OCI-LY3 (cell line): ENCODE results near the gene ZNF740.

Source experiments
- H2AFZ ChIP-seq: fragments of 200-600, 300-600 bp; shearing (Covaris generic); 2 replicates; pipeline ENCODE4 v1.6.0; 2014; ENCODE audit warnings: antibody characterized with exemption, low read depth, low read length
- H3K27ac ChIP-seq: fragments of 200-600, 300-600 bp; sonication (generic); 2 replicates; pipeline ENCODE4 v1.5.1; 2014; ENCODE audit warnings: mild to moderate bottlenecking, low read length, moderate library complexity, mixed read lengths
- H3K27me3 ChIP-seq: fragments of 200-600, 300-600 bp; sonication (generic); 2 replicates; pipeline ENCODE4 v1.6.1; 2014; ENCODE audit warnings: low read depth, low read length, mixed read lengths
- H3K36me3 ChIP-seq: fragments of 200-600, 300-600 bp; sonication (generic); replicated peaks from 2 replicates; pipeline ENCODE3; 2014; ENCODE audit warnings: low read depth, low read length, mixed read lengths
- H3K4me1 ChIP-seq: fragments of 300-600, 200-600 bp; sonication (generic); 2 replicates; pipeline ENCODE4 v1.6.1; 2014; ENCODE audit warnings: low read length, mixed read lengths
- H3K4me2 ChIP-seq: fragments of 200-600, 300-600 bp; sonication (generic); 2 replicates; pipeline ENCODE4 v1.6.1; 2014; ENCODE audit warnings: low read length, mixed read lengths
- H3K4me3 ChIP-seq: fragments of 300-600, 200-600 bp; sonication (generic); 2 replicates; pipeline ENCODE4 v1.5.1; 2014; ENCODE audit warnings: antibody characterized with exemption, mild to moderate bottlenecking, low read length, moderate library complexity
- H3K79me2 ChIP-seq: fragments of 300-600, 200-600 bp; shearing (Covaris generic); 2 replicates; pipeline ENCODE4 v1.6.1; 2014; ENCODE audit warnings: mild to moderate bottlenecking, low read length, mixed read lengths
- H3K9ac ChIP-seq: fragments of 300-600, 200-600 bp; shearing (Covaris generic); 2 replicates; pipeline ENCODE4 v1.6.0; 2014; ENCODE audit warnings: mild to moderate bottlenecking, low read length, moderate library complexity
- H3K9me3 ChIP-seq: fragments of 200-600, 300-600 bp; shearing (Covaris generic); 2 replicates; pipeline ENCODE4 v1.6.1; 2014; ENCODE audit warnings: low read length, mixed read lengths; ENCODE audit not compliant: insufficient read depth
- H4K20me1 ChIP-seq: fragments of 200-600, 300-600 bp; sonication (generic); 2 replicates; pipeline ENCODE4 v1.6.1; 2016; ENCODE audit warnings: low read length, mixed read lengths; ENCODE audit not compliant: insufficient read depth
- EZH2phosphoT487 ChIP-seq: fragments of 200-600 bp; shearing (Covaris generic); IDR thresholded peaks from 2 replicates; pipeline ENCODE4 v1.6.1; 2018; ENCODE audit warnings: antibody characterized with exemption, mixed run types, low read depth
- TF ChIP-seq, protein P1 (sequence below): fragments of 200-600, 300-600 bp; sonication (generic); IDR thresholded peaks from 2 replicates; pipeline ENCODE4 v1.5.1; 2014; ENCODE audit warnings: antibody characterized with exemption, low read length, low read depth

Gene ZNF740

DNA sequence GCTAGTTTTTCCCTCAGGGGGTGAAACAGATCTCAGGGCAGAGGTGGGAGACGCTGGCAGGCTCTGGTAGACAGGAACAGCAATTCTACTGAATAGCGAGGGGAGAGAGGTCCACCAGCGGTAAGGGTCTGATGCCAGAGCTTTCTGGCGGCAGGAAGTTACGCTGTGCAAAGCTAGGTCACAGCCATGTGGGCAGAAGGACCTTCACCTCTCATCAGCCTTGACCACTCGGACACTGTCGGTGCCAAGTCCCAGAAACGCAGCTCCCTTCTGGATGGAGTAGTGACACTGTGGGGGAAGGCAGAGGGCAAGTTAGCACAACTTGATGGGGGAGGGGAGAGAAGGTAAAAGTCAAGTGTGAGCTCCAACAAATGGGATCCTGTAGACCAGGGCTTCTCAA, 10.3 kb upstream of the ZNF740 start:
- no peaks in the 10 kb centered on the region for H3K9me3 ChIP-seq
- H3K4me3 ChIP-seq: no peak overlapping the region
- H3K27me3 ChIP-seq: no peaks in the 10 kb centered on the region
- no peaks in the 10 kb centered on the region for H3K36me3 ChIP-seq
- peaks cover 2% of the 10 kb centered on the region for H3K4me1 ChIP-seq
- no peak overlapping the region for H3K9ac ChIP-seq
- no peak overlapping the region for H2AFZ ChIP-seq
- no peaks in the 10 kb centered on the region for H3K79me2 ChIP-seq
- no peaks in the 10 kb centered on the region for H4K20me1 ChIP-seq
- no peak overlapping the region for H3K27ac ChIP-seq
- TF ChIP-seq EZH2phosphoT487: no peak
- TF ChIP-seq, protein P1, sequence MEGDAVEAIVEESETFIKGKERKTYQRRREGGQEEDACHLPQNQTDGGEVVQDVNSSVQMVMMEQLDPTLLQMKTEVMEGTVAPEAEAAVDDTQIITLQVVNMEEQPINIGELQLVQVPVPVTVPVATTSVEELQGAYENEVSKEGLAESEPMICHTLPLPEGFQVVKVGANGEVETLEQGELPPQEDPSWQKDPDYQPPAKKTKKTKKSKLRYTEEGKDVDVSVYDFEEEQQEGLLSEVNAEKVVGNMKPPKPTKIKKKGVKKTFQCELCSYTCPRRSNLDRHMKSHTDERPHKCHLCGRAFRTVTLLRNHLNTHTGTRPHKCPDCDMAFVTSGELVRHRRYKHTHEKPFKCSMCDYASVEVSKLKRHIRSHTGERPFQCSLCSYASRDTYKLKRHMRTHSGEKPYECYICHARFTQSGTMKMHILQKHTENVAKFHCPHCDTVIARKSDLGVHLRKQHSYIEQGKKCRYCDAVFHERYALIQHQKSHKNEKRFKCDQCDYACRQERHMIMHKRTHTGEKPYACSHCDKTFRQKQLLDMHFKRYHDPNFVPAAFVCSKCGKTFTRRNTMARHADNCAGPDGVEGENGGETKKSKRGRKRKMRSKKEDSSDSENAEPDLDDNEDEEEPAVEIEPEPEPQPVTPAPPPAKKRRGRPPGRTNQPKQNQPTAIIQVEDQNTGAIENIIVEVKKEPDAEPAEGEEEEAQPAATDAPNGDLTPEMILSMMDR: no peak
- H3K4me2 ChIP-seq: no peak overlapping the region

DNA sequence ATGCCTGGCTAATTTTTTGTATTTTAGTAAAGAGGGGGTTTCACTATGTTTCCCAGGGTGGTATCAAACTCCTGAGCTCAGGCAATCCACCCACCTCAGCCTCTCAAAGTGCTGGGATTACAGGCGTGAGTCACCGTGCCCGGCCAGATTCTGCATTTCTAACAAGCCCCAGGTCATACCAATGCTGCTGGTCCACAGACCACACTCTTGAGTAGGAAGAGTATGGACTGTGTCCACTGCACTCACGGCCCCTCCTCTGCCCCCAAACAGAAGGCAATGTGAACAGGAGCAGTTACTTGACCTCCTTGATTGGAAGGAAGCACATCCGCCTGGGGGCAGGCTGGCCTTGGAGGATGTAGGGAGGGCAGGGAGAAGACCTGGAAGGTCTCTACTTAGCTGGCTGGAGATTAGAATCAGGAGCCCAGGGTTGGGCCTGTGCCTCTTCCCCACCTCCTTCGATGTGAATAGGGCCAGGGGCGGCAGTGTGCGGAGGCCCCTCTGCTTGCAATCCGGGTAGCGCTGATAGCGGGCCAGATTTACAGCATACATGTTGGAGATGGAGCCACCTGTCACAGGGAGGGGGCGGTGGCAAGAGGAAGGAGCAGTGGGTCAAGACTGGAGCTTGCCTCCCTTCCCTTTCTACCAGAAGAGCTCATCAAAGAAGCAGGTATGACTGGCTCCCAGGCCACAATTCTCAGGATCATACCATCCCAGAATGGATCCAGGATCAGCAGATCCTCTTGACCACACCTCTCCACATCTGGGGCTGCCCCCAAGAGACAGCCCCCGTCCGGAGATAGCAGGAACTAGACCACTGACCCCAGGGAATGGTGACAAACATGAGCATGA, 9.4 kb upstream of the ZNF740 start:
- Histone ChIP-seq H3K27ac (no peak overlapping the region), H3K4me2 (no peak overlapping the region), H3K27me3 (no peaks in the 10 kb centered on the region), H3K4me3 (no peak overlapping the region), H2AFZ (no peak overlapping the region), H3K36me3 (no peaks in the 10 kb centered on the region), H3K4me1 (peaks cover 11% of the 10 kb centered on the region), H3K9me3 (no peaks in the 10 kb centered on the region), H3K79me2 (no peaks in the 10 kb centered on the region), H3K9ac (no peak overlapping the region), H4K20me1 (no peaks in the 10 kb centered on the region)
- no peak for TF ChIP-seq EZH2phosphoT487
- TF ChIP-seq, protein P1: no peak

DNA sequence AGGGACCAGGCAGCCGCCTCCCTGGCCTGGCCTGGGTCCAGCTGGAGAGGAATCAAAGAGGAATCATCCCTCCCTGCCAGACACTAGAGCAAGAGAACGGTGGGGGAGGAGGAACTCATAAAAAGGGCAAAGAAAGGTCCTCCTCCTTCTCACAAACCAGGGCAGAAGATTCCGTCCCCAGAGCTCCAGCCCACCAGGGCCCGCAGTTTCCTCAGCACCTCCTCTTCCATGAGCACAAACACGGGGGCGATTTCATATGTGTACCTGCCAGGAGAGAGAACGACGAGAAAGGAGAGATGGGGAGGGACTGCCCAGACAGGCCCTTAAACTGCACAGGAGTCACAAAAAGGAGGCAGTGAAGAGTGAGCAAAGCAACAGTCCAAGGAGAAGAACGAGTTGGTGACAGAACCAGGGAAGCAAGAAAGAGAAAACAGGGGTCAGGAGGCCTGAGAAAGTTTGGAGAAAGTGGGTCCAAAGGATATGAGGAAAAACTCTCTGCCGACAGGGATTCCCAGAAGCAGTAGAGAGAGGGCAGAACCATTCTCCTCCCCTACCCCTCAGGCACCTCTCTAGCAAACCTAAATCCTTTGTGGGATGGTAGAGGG, 8.7 kb upstream of the ZNF740 start:
- TF ChIP-seq EZH2phosphoT487: no peak
- TF ChIP-seq, protein P1: no peak
- no peak overlapping the region for H3K9ac ChIP-seq
- no peak overlapping the region for H3K4me3 ChIP-seq
- H3K27me3 ChIP-seq: no peaks in the 10 kb centered on the region
- H3K9me3 ChIP-seq: no peaks in the 10 kb centered on the region
- no peaks in the 10 kb centered on the region for H3K36me3 ChIP-seq
- peaks cover 11% of the 10 kb centered on the region for H3K4me1 ChIP-seq
- H2AFZ ChIP-seq: no peak overlapping the region
- no peaks in the 10 kb centered on the region for H4K20me1 ChIP-seq
- no peak overlapping the region for H3K4me2 ChIP-seq
- H3K79me2 ChIP-seq: no peaks in the 10 kb centered on the region
- no peak overlapping the region for H3K27ac ChIP-seq

DNA sequence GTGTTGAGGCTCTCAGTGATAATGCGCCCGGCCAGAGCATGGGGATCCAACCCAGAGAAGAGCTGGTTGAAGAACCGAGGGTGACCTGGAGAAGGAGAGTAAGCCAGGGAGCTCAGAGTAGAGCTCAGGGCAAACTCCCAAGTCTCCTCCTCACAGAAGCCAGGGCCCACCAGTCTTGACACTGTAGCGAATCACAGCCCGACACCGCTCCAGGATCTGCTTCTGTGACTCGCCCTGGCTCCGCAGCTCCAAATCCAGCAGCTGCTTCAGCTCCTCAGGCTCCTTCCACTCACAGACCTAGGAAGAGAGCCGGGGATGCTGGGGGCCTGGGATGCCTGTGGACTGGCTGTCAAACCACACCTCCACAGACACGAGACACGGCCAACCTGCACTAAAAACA, 8.2 kb upstream of the ZNF740 start:
- Histone ChIP-seq H3K4me3 (no peak overlapping the region), H3K27ac (no peak overlapping the region), H3K27me3 (no peaks in the 10 kb centered on the region), H2AFZ (no peak overlapping the region), H3K4me2 (no peak overlapping the region), H3K79me2 (no peaks in the 10 kb centered on the region), H3K9ac (no peak overlapping the region), H3K36me3 (no peaks in the 10 kb centered on the region), H4K20me1 (no peaks in the 10 kb centered on the region), H3K9me3 (no peaks in the 10 kb centered on the region), H3K4me1 (peaks cover 11% of the 10 kb centered on the region)
- TF ChIP-seq EZH2phosphoT487: no peak
- TF ChIP-seq, protein P1: no peak
